OCI-LY3 (cell line): ENCODE measurements around the gene RFC1.
"Not testable (repeated sequence)": the region's sequence is repeated elsewhere in the genome, so short reads cannot be mapped to it uniquely, and the experiment has no call there.

ENCODE experiments used
- H2AFZ ChIP-seq: fragments of 200-600, 300-600 bp; shearing (Covaris generic); 2 replicates; pipeline ENCODE4 v1.6.0; 2014; ENCODE audit warnings: antibody characterized with exemption, low read depth, low read length
- H3K27ac ChIP-seq: fragments of 200-600, 300-600 bp; sonication (generic); 2 replicates; pipeline ENCODE4 v1.5.1; 2014; ENCODE audit warnings: mild to moderate bottlenecking, low read length, moderate library complexity, mixed read lengths
- H3K27me3 ChIP-seq: fragments of 200-600, 300-600 bp; sonication (generic); 2 replicates; pipeline ENCODE4 v1.6.1; 2014; ENCODE audit warnings: low read depth, low read length, mixed read lengths
- H3K36me3 ChIP-seq: fragments of 200-600, 300-600 bp; sonication (generic); replicated peaks from 2 replicates; pipeline ENCODE3; 2014; ENCODE audit warnings: low read depth, low read length, mixed read lengths
- H3K4me1 ChIP-seq: fragments of 300-600, 200-600 bp; sonication (generic); 2 replicates; pipeline ENCODE4 v1.6.1; 2014; ENCODE audit warnings: low read length, mixed read lengths
- H3K4me2 ChIP-seq: fragments of 200-600, 300-600 bp; sonication (generic); 2 replicates; pipeline ENCODE4 v1.6.1; 2014; ENCODE audit warnings: low read length, mixed read lengths
- H3K4me3 ChIP-seq: fragments of 300-600, 200-600 bp; sonication (generic); 2 replicates; pipeline ENCODE4 v1.5.1; 2014; ENCODE audit warnings: antibody characterized with exemption, mild to moderate bottlenecking, low read length, moderate library complexity
- H3K79me2 ChIP-seq: fragments of 300-600, 200-600 bp; shearing (Covaris generic); 2 replicates; pipeline ENCODE4 v1.6.1; 2014; ENCODE audit warnings: mild to moderate bottlenecking, low read length, mixed read lengths
- H3K9ac ChIP-seq: fragments of 300-600, 200-600 bp; shearing (Covaris generic); 2 replicates; pipeline ENCODE4 v1.6.0; 2014; ENCODE audit warnings: mild to moderate bottlenecking, low read length, moderate library complexity
- H3K9me3 ChIP-seq: fragments of 200-600, 300-600 bp; shearing (Covaris generic); 2 replicates; pipeline ENCODE4 v1.6.1; 2014; ENCODE audit warnings: low read length, mixed read lengths; ENCODE audit not compliant: insufficient read depth
- H4K20me1 ChIP-seq: fragments of 200-600, 300-600 bp; sonication (generic); 2 replicates; pipeline ENCODE4 v1.6.1; 2016; ENCODE audit warnings: low read length, mixed read lengths; ENCODE audit not compliant: insufficient read depth
- EZH2phosphoT487 ChIP-seq: fragments of 200-600 bp; shearing (Covaris generic); IDR thresholded peaks from 2 replicates; pipeline ENCODE4 v1.6.1; 2018; ENCODE audit warnings: antibody characterized with exemption, mixed run types, low read depth
- TF ChIP-seq, protein P1 (sequence below): fragments of 200-600, 300-600 bp; sonication (generic); IDR thresholded peaks from 2 replicates; pipeline ENCODE4 v1.5.1; 2014; ENCODE audit warnings: antibody characterized with exemption, low read length, low read depth

Gene RFC1

DNA sequence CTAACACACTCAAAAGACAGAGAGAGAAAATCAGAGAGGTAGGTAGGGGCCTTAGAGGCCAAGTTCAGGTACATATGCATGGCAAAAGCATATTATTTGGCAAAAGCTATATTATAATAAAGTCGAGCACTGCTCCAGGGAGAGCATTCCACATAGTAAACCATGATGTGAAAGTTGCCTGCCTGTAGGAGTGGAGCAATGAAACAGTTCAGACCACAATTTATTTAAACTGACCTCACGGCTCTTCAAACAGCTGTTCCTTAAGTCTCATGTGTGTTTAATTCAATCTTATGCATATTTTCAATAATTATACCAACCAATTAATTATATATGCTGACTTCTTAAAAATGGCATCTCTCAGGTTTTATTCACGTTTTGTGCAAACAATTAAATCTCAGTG lies 3.3 kb downstream of the RFC1 start:
- peaks cover 21% of the 10 kb centered on the region for H3K36me3 ChIP-seq
- H3K27me3 ChIP-seq: no peaks in the 10 kb centered on the region
- H3K79me2 ChIP-seq: peaks cover 83% of the 10 kb centered on the region
- H2AFZ ChIP-seq: no peak overlapping the region
- H3K9ac ChIP-seq: no peak overlapping the region
- H3K27ac ChIP-seq: no peak overlapping the region
- peaks cover 51% of the 10 kb centered on the region for H4K20me1 ChIP-seq
- no peaks in the 10 kb centered on the region for H3K9me3 ChIP-seq
- peaks cover 35% of the 10 kb centered on the region for H3K4me1 ChIP-seq
- no peak overlapping the region for H3K4me2 ChIP-seq
- no peak for TF ChIP-seq EZH2phosphoT487
- TF ChIP-seq, protein P1, sequence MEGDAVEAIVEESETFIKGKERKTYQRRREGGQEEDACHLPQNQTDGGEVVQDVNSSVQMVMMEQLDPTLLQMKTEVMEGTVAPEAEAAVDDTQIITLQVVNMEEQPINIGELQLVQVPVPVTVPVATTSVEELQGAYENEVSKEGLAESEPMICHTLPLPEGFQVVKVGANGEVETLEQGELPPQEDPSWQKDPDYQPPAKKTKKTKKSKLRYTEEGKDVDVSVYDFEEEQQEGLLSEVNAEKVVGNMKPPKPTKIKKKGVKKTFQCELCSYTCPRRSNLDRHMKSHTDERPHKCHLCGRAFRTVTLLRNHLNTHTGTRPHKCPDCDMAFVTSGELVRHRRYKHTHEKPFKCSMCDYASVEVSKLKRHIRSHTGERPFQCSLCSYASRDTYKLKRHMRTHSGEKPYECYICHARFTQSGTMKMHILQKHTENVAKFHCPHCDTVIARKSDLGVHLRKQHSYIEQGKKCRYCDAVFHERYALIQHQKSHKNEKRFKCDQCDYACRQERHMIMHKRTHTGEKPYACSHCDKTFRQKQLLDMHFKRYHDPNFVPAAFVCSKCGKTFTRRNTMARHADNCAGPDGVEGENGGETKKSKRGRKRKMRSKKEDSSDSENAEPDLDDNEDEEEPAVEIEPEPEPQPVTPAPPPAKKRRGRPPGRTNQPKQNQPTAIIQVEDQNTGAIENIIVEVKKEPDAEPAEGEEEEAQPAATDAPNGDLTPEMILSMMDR: no peak
- H3K4me3 ChIP-seq: no peak overlapping the region

GRCh38 chr4:39360611-39361010 lies 5.6 kb downstream of the RFC1 start:
- not testable (repeated sequence) for H3K9me3 ChIP-seq, H3K4me3 ChIP-seq, H2AFZ ChIP-seq, H3K27ac ChIP-seq, H3K27me3 ChIP-seq, H3K4me2 ChIP-seq, H3K9ac ChIP-seq
- peaks cover 97% of the 10 kb centered on the region for H3K79me2 ChIP-seq
- H3K36me3 ChIP-seq: peaks cover 21% of the 10 kb centered on the region
- H4K20me1 ChIP-seq: peaks cover 65% of the 10 kb centered on the region
- peaks cover 52% of the 10 kb centered on the region for H3K4me1 ChIP-seq

- Histone ChIP-seq H3K79me2 (peaks cover 91% of the 10 kb centered on the region), H3K4me3 (peak overlapping the region; percentile 32), H3K4me1 (peaks cover 67% of the 10 kb centered on the region), H3K9ac (peak overlapping the region; percentile 8), H3K27ac (peak overlapping the region; percentile 75), H3K9me3 (no peaks in the 10 kb centered on the region), H4K20me1 (peaks cover 62% of the 10 kb centered on the region), H3K27me3 (no peaks in the 10 kb centered on the region), H3K4me2 (peak overlapping the region; percentile 59), H3K36me3 (peaks cover 26% of the 10 kb centered on the region), H2AFZ (no peak overlapping the region)
- TF ChIP-seq EZH2phosphoT487: no peak
- TF ChIP-seq, protein P1: no peak
These were observed 9.2 kb downstream of the RFC1 start for GRCh38 chr4:39357002-39357401.

GRCh38 chr4:39354254-39354552 lies 12.0 kb downstream of the RFC1 start:
- H3K27me3 ChIP-seq: no peaks in the 10 kb centered on the region
- H2AFZ ChIP-seq: no peak overlapping the region
- peaks cover 4% of the 10 kb centered on the region; the same call in 1 of the 2 replicates for H3K9me3 ChIP-seq
- H4K20me1 ChIP-seq: peaks cover 61% of the 10 kb centered on the region
- TF ChIP-seq, protein P1: no peak
- TF ChIP-seq EZH2phosphoT487: no peak
- H3K4me1 ChIP-seq: peaks cover 65% of the 10 kb centered on the region
- peaks cover 76% of the 10 kb centered on the region for H3K79me2 ChIP-seq
- peak overlapping the region; percentile 63 for H3K4me3 ChIP-seq
- peak overlapping the region; percentile 80 for H3K4me2 ChIP-seq
- H3K9ac ChIP-seq: peak overlapping the region; percentile 43; the same call in 1 of the 2 replicates
- peaks cover 43% of the 10 kb centered on the region for H3K36me3 ChIP-seq
- peak overlapping the region; percentile 87 for H3K27ac ChIP-seq
